SIG-M5 treated with dmso at 0.1 percent for 504 hours (cell line): ENCODE data around the gene CFAP97.

Experiments used
- DNase-seq: peaks from one replicate; lab custom pipeline; 2025; ENCODE audit not compliant: unreplicated experiment; lab: John Stamatoyannopoulos, UW

CFAP97 gene

DNA sequence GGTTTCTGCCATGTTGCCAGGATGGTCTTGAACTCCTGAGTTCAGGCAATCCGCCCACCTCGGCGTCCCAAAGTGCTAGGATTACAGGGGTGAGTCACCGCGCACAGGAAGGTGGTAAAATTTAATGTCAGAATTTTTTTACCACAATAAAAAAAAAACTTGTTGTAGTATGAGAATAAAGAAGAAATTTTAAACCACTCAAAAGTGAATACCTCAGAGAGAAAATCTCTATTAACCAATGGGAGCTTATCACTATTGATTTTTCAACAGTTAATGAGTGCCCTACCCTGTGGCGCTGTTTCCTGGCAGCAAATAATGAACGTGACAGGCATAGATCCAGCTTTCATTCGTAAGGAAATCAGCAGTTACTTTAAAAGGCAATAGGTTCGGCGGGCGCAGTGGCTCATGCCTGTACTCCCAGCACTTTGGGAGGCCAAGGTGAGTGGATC is 93.4 kb downstream of the CFAP97 start:
- DNase-seq = no peak

GRCh38 chr4:185109736-185110135 is 94.1 kb downstream of the CFAP97 start:
- no peak for DNase-seq
